Activated CD4-positive, alpha-beta T cell treated with anti-CD3 and anti-CD28 coated beads, Interleukin-2, amount 50 U/mL, for 24 hours (primary cell): Measurements from ENCODE around the gene DEPDC1B.
"Not testable (repeated sequence)": the region's sequence is repeated elsewhere in the genome, so short reads cannot be mapped to it uniquely, and the experiment has no call there.

Experiments used
- DNase-seq, 2 donors: peaks; one replicate each; pipeline ENCODE4 v3.0.0-alpha.2; 2020; ENCODE audit warnings: low read depth in 1 of 2, low spot score in 1 of 2

DEPDC1B gene

DNA sequence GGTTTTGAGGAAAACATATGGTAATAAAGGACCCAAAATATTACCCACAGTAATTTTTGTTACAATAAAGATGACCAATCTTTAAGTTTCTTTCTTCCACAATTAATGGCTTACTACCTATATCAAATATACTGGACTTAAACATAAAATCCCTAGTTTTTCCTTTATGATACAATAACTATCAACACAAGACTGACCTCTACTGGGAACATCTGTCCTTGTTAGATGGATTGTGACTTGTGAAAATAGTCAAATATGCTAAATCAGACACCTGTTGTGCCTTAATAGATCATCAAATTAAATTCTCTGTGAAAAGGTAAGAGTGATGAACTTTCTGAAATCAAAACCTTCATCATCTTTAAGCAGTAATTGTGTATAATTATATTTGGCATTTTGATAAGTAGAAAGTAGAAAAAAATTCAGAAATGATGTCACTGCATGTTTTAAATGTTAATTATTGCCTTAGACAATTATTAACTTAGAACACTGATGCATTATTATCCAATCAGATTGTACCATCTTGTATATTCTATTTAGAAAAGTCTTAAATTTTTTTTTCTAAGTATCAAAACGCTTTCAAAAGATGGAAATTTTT lies 113.6 kb downstream of the DEPDC1B start:
- DNase-seq = no peak

DNA sequence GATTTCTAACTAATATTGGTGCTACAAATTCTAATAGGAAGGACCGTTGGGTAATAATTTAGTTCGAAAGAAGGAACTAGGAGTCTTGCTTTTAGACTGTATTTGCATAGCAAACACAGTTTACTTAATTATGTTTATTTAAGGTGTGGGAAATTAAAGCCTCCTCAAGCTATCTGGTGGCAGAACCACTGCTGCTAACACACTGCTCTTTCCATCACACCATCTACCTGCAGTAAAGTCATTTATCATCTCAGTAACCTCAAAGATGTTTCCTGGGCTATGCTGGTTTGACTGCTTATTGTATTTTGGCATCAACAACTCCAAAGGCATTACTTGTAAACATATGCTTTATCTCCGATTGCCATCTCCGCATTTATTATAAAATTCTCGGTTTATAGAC lies 114.3 kb downstream of the DEPDC1B start:
- no peak for DNase-seq

DNA sequence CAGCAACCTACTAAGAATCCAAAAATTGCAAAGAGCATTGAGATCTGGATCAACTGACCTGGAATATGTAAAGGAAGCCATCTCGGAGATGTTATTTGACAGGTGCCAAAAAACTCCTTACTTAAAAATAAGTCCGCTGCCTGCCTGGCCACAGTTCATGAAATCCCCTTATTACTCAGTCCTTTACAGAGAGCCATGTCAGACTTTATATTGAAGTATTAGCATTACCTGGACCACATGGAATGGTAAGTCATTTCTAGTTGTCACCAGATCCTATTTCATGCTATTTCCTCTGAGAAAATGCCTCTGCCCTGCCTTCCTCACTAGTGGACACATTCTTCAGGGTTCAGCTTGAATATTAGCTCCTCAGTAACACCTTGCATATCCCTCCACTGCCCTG lies 115.7 kb downstream of the DEPDC1B start:
- DNase-seq = no peak

DNA sequence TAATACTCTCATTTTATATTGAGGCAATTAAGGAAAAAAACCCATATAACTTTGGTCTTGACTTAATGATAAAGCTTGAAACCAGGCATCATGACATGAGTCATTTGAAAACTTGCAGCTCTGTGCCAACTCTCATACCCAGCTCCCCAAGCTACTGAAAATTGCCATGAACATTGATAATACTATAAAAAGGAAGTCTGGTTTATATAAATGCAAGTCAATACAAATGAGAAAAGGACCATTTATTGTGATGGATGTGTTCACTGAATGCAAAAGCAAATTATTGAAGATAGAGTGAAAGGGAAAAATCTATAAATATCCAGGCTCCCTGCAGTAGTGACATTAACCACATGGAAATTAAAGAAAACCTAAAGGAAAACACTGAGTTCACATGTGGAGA lies 116.3 kb downstream of the DEPDC1B start:
- no peak for DNase-seq

DNA sequence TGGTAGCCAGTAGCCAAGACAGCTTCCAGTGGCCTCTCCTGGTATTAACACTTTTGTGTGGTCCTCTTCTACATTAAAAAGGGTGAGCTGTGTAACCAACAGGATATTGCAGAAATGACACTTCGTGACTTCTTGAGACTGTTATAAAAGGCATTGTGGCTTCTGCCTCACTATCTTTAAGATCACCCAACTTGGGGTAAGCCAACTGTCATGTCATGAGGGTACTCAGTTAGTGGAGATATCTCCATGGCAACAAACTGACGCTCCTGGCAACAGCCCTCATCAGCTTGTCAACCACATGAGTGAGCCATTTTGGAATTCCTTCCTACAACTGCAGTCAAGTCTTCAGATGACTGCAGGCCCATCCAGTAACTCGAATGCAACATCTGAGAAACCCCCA lies 121.7 kb downstream of the DEPDC1B start:
- no peak for DNase-seq

- no peak for DNase-seq
Observed at GRCh38 chr5:60577116-60577515, 122.8 kb downstream of the DEPDC1B start.

GRCh38 chr5:60576425-60576824 lies 123.5 kb downstream of the DEPDC1B start:
- no peak for DNase-seq

GRCh38 chr5:60568646-60569045 lies 131.3 kb downstream of the DEPDC1B start:
- DNase-seq = no peak

- no peak for DNase-seq
Observed at GRCh38 chr5:60563696-60564324, 136.2 kb downstream of the DEPDC1B start.

- not testable (repeated sequence) for DNase-seq
Observed at GRCh38 chr5:60553291-60553690, 146.7 kb downstream of the DEPDC1B start.

DNA sequence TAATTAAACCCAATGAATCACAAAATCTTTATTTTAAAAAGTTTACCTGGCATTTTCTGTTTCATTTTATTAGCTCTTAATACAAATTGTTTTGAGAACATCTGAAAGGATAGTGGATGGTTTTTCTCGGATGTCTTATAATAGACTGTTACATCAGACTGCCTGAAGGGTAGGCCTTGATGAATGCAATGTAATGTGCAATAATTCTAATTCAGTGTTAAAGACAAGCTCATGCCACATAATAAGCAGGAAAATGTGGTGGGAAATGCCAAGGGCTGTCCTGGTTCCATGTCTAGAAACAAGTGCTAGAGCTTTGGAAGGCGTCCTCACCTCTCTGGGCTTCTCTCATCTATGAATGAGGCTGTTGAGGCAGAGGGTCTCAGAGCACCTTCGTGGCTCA lies 148.1 kb downstream of the DEPDC1B start:
- DNase-seq = no peak

- DNase-seq = no peak
Observed at GRCh38 chr5:60551250-60551649, 148.7 kb downstream of the DEPDC1B start.

- no peak for DNase-seq
Observed at GRCh38 chr5:60550311-60550710, 149.7 kb downstream of the DEPDC1B start.

DNA sequence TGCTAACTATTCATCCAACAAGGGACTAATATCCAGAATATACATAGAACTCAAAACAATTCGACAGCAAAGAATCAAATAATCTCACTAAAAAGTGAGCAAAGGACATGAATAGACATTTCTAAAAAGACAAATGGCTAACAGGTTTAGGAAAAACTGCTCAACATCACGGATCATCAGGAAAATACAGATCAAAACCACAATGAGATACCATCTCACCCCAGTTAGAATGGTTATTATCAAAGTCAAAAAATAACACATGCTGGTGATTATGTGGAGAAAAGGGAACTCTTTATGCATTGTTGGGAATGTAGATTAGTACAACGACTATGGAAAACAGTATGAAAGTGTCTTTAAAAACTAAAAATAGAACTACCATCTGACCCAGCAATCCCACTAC lies 150.1 kb downstream of the DEPDC1B start:
- no peak for DNase-seq
